Ishikawa (cell line): ENCODE data around the gene TSPAN18.

Experiments
- CEBPB ChIP-seq: IDR thresholded peaks from 2 replicates; pipeline ENCODE4 v1.6.1; 2012
- CREB1 ChIP-seq: IDR thresholded peaks from 2 replicates; pipeline ENCODE4 v1.6.1; 2012; ENCODE audit warnings: low read depth
- EGR1 ChIP-seq: IDR thresholded peaks from 2 replicates; pipeline ENCODE4 v1.6.1; 2012
- EP300 ChIP-seq: IDR thresholded peaks from 2 replicates; pipeline ENCODE4 v1.6.1; 2012; ENCODE audit warnings: borderline replicate concordance
- FOXM1 ChIP-seq: IDR thresholded peaks from 2 replicates; pipeline ENCODE4 v1.6.1; 2012; ENCODE audit warnings: low read depth, borderline replicate concordance
- MAX ChIP-seq: IDR thresholded peaks from 2 replicates; pipeline ENCODE4 v1.6.1; 2012
- NFIC ChIP-seq: IDR thresholded peaks from 2 replicates; pipeline ENCODE4 v1.6.1; 2012
- RAD21 ChIP-seq: IDR thresholded peaks from 2 replicates; pipeline ENCODE4 v1.6.1; 2012; ENCODE audit warnings: low read depth
- REST ChIP-seq: IDR thresholded peaks from 2 replicates; pipeline ENCODE4 v1.6.1; 2012; ENCODE audit warnings: low read depth, mild to moderate bottlenecking
- TAF1 ChIP-seq: IDR thresholded peaks from 2 replicates; pipeline ENCODE4 v1.6.1; 2012; ENCODE audit warnings: low read depth, mild to moderate bottlenecking
- TCF12 ChIP-seq: IDR thresholded peaks from 2 replicates; pipeline ENCODE4 v1.6.1; 2012; ENCODE audit warnings: low read depth
- TEAD4 ChIP-seq: IDR thresholded peaks from 2 replicates; pipeline ENCODE4 v1.6.1; 2012
- USF1 ChIP-seq: IDR thresholded peaks from 2 replicates; pipeline ENCODE4 v1.6.1; 2012
- YY1 ChIP-seq: IDR thresholded peaks from 2 replicates; pipeline ENCODE4 v1.6.1; 2012; ENCODE audit warnings: low read depth
- ZBTB7A ChIP-seq: IDR thresholded peaks from 2 replicates; pipeline ENCODE4 v1.6.1; 2012; ENCODE audit warnings: low read depth

TSPAN18 gene

GRCh38 chr11:44901786-44902185 lies 175.0 kb downstream of the TSPAN18 start:
- TF ChIP-seq CREB1 (no peak), TCF12 (no peak), TAF1 (no peak), REST (no peak), ZBTB7A (no peak), TEAD4 (no peak), EP300 (no peak), EGR1 (no peak), CEBPB (no peak), USF1 (no peak), MAX (no peak), FOXM1 (no peak), RAD21 (no peak), NFIC (no peak), YY1 (no peak)

GRCh38 chr11:44903035-44903434 lies 176.3 kb downstream of the TSPAN18 start:
- TF ChIP-seq TCF12: no peak
- TF ChIP-seq RAD21: no peak
- TF ChIP-seq TEAD4: no peak
- no peak for TF ChIP-seq TAF1

- no peak for TF ChIP-seq EP300
- TF ChIP-seq CREB1: no peak
- TF ChIP-seq MAX: no peak
- TF ChIP-seq REST: no peak
- no peak for TF ChIP-seq YY1
- TF ChIP-seq ZBTB7A: no peak
- no peak for TF ChIP-seq FOXM1
- no peak for TF ChIP-seq RAD21
Observed at GRCh38 chr11:44903518-44903917, 176.8 kb downstream of the TSPAN18 start.

- TF ChIP-seq EP300: no peak
- no peak for TF ChIP-seq CREB1
- no peak for TF ChIP-seq TCF12
- no peak for TF ChIP-seq EGR1
Observed at GRCh38 chr11:44904261-44905020, 177.7 kb downstream of the TSPAN18 start.

- TF ChIP-seq RAD21 (no peak), CREB1 (no peak), EGR1 (no peak), EP300 (no peak), TEAD4 (no peak), FOXM1 (no peak), REST (no peak), TAF1 (no peak), YY1 (no peak), USF1 (no peak), TCF12 (no peak)
Observed at GRCh38 chr11:44905131-44905866, 178.5 kb downstream of the TSPAN18 start.
